ENCODE data around the gene ADAM12. TPM values are rescaled to one million over a fixed set of nuclear protein-coding genes. Genes with fewer than 3 reads are reported as not detected.

The ADAM12 gene
- total and polyA plus RNA-seq, 2 donors (not counting 3 experiments of a cell fraction or from before 2014, with no cell fraction given) = 0.22 to 0.33 TPM

DNA sequence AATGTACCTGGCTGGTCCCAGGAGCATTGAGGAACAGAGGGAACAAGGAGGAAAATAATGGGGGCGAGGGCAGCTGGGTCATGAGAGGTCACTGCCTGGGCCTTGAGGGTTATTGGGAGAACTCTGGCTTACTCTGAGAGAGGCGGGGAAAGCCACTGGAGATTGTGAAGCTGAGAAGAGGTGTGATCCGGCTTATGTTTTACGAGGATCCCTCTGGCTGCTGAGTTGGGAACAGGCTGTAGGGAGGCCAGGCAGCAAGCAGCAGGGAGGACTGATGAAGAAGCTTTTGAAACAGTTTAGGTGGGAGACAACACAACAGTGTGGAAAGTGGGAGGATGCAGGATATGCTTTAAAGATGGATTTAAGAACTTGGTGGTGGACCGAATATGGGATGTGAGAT lies 404.6 kb downstream of the ADAM12 start:
- Histone ChIP-seq H3K4me3 (replicated peaks in 1 of 3; ENCODE audit: insufficient read depth in 1 of 3, low read depth in 1 of 3, low read length in 3 of 3) (no peak overlapping the region), H3K27ac (ENCODE audit: insufficient read depth, low read depth, low read length) (no peak overlapping the region), H2AFZ (ENCODE audit: low read depth, low read length) (no peak overlapping the region), H3K4me2 (ENCODE audit: insufficient read depth, low read length) (no peak overlapping the region), H3K27me3 (ENCODE audit: control insufficient read depth in 2 of 2, insufficient read depth in 2 of 2, low read length in 2 of 2) (no peaks in the 10 kb centered on the region), H3K4me1 (ENCODE audit: control insufficient read depth, extremely low read depth, insufficient read depth, low read length) (no peaks in the 10 kb centered on the region), H3K79me2 (ENCODE audit: control insufficient read depth, insufficient read depth, low read length) (no peaks in the 10 kb centered on the region), H4K20me1 (replicated peaks; ENCODE audit: control insufficient read depth, extremely low read depth, insufficient read depth, low read length) (no peaks in the 10 kb centered on the region), H3K9me1 (replicated peaks; ENCODE audit: control insufficient read depth, extremely low read depth, insufficient read depth, low read length) (no peaks in the 10 kb centered on the region), H3K9me3 (replicated peaks; ENCODE audit: control insufficient read depth, insufficient read depth, low read length) (no peaks in the 10 kb centered on the region), H3K9ac (replicated peaks; ENCODE audit: extremely low read depth, insufficient read depth, low read length) (no peak overlapping the region), H3K36me3 (ENCODE audit: control insufficient read depth in 2 of 2, extremely low read depth in 1 of 2, insufficient read depth in 2 of 2, low read length in 2 of 2) (no peaks in the 10 kb centered on the region)
- FAIRE-seq = no peak
- dilution Hi-C loops (cut with MboI; ENCODE audit: extremely low pct_ligation_motif_present, low sequenced_read_pairs) = no loop called here
- BruUV-seq (replicated peaks) = no TSS peak
- intact Hi-C loops (cut with micrococcal nuclease) = loop anchor here (1.0 to 5.0 kb wide), 4 partner anchors 58 to 319 kb away; no protein-coding TSS in a partner anchor
- POLR2A ChIA-PET = no interaction called here
- CTCF ChIA-PET = interaction anchor here (1.0 to 6.6 kb wide), 8 partner anchors 9 to 765 kb away, joined by 3 to 88 read pairs (median 7); no protein-coding TSS in a partner anchor
- DNase-seq (ENCODE audit: low read depth, low spot score) = no peak
- TF ChIP-seq, protein P1, sequence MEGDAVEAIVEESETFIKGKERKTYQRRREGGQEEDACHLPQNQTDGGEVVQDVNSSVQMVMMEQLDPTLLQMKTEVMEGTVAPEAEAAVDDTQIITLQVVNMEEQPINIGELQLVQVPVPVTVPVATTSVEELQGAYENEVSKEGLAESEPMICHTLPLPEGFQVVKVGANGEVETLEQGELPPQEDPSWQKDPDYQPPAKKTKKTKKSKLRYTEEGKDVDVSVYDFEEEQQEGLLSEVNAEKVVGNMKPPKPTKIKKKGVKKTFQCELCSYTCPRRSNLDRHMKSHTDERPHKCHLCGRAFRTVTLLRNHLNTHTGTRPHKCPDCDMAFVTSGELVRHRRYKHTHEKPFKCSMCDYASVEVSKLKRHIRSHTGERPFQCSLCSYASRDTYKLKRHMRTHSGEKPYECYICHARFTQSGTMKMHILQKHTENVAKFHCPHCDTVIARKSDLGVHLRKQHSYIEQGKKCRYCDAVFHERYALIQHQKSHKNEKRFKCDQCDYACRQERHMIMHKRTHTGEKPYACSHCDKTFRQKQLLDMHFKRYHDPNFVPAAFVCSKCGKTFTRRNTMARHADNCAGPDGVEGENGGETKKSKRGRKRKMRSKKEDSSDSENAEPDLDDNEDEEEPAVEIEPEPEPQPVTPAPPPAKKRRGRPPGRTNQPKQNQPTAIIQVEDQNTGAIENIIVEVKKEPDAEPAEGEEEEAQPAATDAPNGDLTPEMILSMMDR (IDR thresholded peaks at IDR 0.05; ENCODE audit: extremely low read depth in 1 of 2, insufficient read depth in 1 of 2, low read depth in 1 of 2, low read length in 2 of 2) = no peak
- TF ChIP-seq GATA2 (IDR thresholded peaks at IDR 0.05; ENCODE audit: insufficient read depth, insufficient read length, low read depth, low read length) = no peak
- TF ChIP-seq, protein P2, sequence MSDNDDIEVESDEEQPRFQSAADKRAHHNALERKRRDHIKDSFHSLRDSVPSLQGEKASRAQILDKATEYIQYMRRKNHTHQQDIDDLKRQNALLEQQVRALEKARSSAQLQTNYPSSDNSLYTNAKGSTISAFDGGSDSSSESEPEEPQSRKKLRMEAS (IDR thresholded peaks at IDR 0.05; ENCODE audit: insufficient read depth, insufficient read length) = no peak
- TF ChIP-seq POLR2AphosphoS5 (IDR thresholded peaks at IDR 0.05; ENCODE audit: insufficient read depth, low read depth, low read length) = no peak
- no peak for TF ChIP-seq POLR2A (IDR thresholded peaks at IDR 0.05; ENCODE audit: low read depth, low read length)
- no peak for TF ChIP-seq JUN (IDR thresholded peaks at IDR 0.05; ENCODE audit: borderline replicate concordance, insufficient read depth, insufficient read length, low read depth)
- no peak for TF ChIP-seq FOS (IDR thresholded peaks at IDR 0.05; ENCODE audit: borderline replicate concordance, insufficient read depth, low read length)
- no peak for TF ChIP-seq EZH2 (IDR thresholded peaks at IDR 0.05; ENCODE audit: borderline replicate concordance, low read depth, low read length, severe bottlenecking)
- no peak for TF ChIP-seq MYC (IDR thresholded peaks at IDR 0.05; ENCODE audit: low read depth, low read length)
